Activated CD8-positive, alpha-beta T cell treated with anti-CD3 and anti-CD28 coated beads for 36 hours (primary cell): Measurements from ENCODE around the gene SLC1A5. TPM values are rescaled to one million over a fixed set of nuclear protein-coding genes. Genes with fewer than 3 reads are reported as not detected.

ENCODE experiments used
- ATAC-seq: fragments of 200-7000 bp; cut with Tn5 transposase; one replicate; pipeline ENCODE4 v1.10.0; 2021; ENCODE audit warnings: mild to moderate bottlenecking, moderate library complexity
- CTCF ChIA-PET: fragments of 350-600 bp; sonication (Branson Sonifier 250); formaldehyde crosslinking; loops from one replicate; lab custom pipeline; 2021; ENCODE audit warnings: antibody characterized with exemption; lab: Charles Lee
- POLR2A ChIA-PET: fragments of 350-600 bp; sonication (Branson Sonifier 250); formaldehyde crosslinking; loops from one replicate; lab custom pipeline; 2021; ENCODE audit warnings: antibody characterized with exemption; lab: Charles Lee
- DNase-seq: peaks from one replicate; pipeline ENCODE4 v3.0.0-alpha.2; 2020
- H3K27ac Mint-ChIP-seq: one replicate; pipeline ENCODE4 v1.8.0; 2021; ENCODE audit warnings: mild to moderate bottlenecking, mixed read lengths
- H3K27me3 Mint-ChIP-seq: one replicate; pipeline ENCODE4 v1.8.0; 2021; ENCODE audit warnings: mixed read lengths
- H3K36me3 Mint-ChIP-seq: one replicate; pipeline ENCODE4 v1.8.0; 2021; ENCODE audit warnings: low read depth, mixed read lengths
- H3K4me1 Mint-ChIP-seq: one replicate; pipeline ENCODE4 v1.8.0; 2021; ENCODE audit warnings: low read depth, mixed read lengths
- H3K4me3 Mint-ChIP-seq: one replicate; pipeline ENCODE4 v1.8.0; 2021; ENCODE audit warnings: mild to moderate bottlenecking, moderate library complexity, mixed read lengths
- H3K9me3 Mint-ChIP-seq: one replicate; pipeline ENCODE4 v1.8.0; 2021; ENCODE audit warnings: mixed read lengths
- CTCF ChIP-seq: fragments of 200-600 bp; IDR thresholded peaks from one replicate; pipeline ENCODE4 v1.8.0; 2022; ENCODE audit warnings: antibody characterized with exemption, mild to moderate bottlenecking
- intact Hi-C: fragments of 100-400 bp; cut with micrococcal nuclease; formaldehyde crosslinking; loops from one replicate; pipeline ENCODE4 v1.10.0; 2022
- total RNA-seq, 2 experiments: library from RNA; stranded (reverse); gene quantifications; one replicate each; pipeline ENCODE4 v1.2.3, GENCODE V29; 2021

Gene SLC1A5
- total RNA-seq, 2 experiments from 2014 or later = 235 TPM

GRCh38 chr19:46745030-46745429 lies 43.4 kb downstream of the SLC1A5 start:
- intact Hi-C loops = no loop called here
- POLR2A ChIA-PET = interaction anchor here (0.6 to 2.9 kb wide), 8 partner anchors 11 to 145 kb away, joined by 3 to 13 read pairs (median 4); no protein-coding TSS in a partner anchor
- H3K27me3 Mint-ChIP-seq = no peaks in the 10 kb centered on the region
- no peak for DNase-seq
- H3K27ac Mint-ChIP-seq = peak overlapping the region; percentile 88
- H3K4me1 Mint-ChIP-seq = peaks cover 59% of the 10 kb centered on the region
- H3K4me3 Mint-ChIP-seq = peak overlapping the region; percentile 91
- H3K36me3 Mint-ChIP-seq = peaks cover 12% of the 10 kb centered on the region
- ATAC-seq = no peak
- no peaks in the 10 kb centered on the region for H3K9me3 Mint-ChIP-seq
- no peak for TF ChIP-seq CTCF
- CTCF ChIA-PET = interaction anchor here (0.6 to 4.8 kb wide), 10 partner anchors 8 to 202 kb away, joined by 3 to 37 read pairs (median 6); no protein-coding TSS in a partner anchor

- Mint-ChIP-seq H3K27ac (peak overlapping the region; percentile 88), H3K4me3 (peak overlapping the region; percentile 91), H3K9me3 (no peaks in the 10 kb centered on the region), H3K27me3 (no peaks in the 10 kb centered on the region), H3K36me3 (peaks cover 15% of the 10 kb centered on the region), H3K4me1 (peaks cover 64% of the 10 kb centered on the region)
- ChIA-PET CTCF (interaction anchor here (0.6 to 4.8 kb wide), 8 partner anchors 9 to 201 kb away, joined by 3 to 37 read pairs (median 8); no protein-coding TSS in a partner anchor), POLR2A (interaction anchor here (0.6 to 2.9 kb wide), 6 partner anchors 10 to 143 kb away, joined by 3 to 13 read pairs (median 5); partner anchors contain the start of gene CALM3)
- intact Hi-C loops = no loop called here
- TF ChIP-seq CTCF = no peak
- no peak for ATAC-seq
- DNase-seq = no peak
Observed at GRCh38 chr19:46744005-46744691, 44.2 kb downstream of the SLC1A5 start.

GRCh38 chr19:46742926-46743480 lies 45.4 kb downstream of the SLC1A5 start:
- H3K9me3 Mint-ChIP-seq = no peaks in the 10 kb centered on the region
- H3K4me1 Mint-ChIP-seq = peaks cover 60% of the 10 kb centered on the region
- no peak for TF ChIP-seq CTCF
- ChIA-PET CTCF (interaction anchor here (2.7 to 4.8 kb wide), 3 partner anchors 10 to 15 kb away, joined by 11 to 37 read pairs (median 11); no protein-coding TSS in a partner anchor), POLR2A (interaction anchor here (0.9 to 2.9 kb wide), 5 partner anchors 12 to 142 kb away, joined by 3 to 13 read pairs (median 9); partner anchors contain the start of gene CALM3)
- no peaks in the 10 kb centered on the region for H3K27me3 Mint-ChIP-seq
- intact Hi-C loops = no loop called here
- peaks cover 20% of the 10 kb centered on the region for H3K36me3 Mint-ChIP-seq
- DNase-seq = no peak
- H3K4me3 Mint-ChIP-seq = no peak overlapping the region
- no peak for ATAC-seq
- H3K27ac Mint-ChIP-seq = no peak overlapping the region

GRCh38 chr19:46741447-46741846 lies 46.9 kb downstream of the SLC1A5 start:
- ChIA-PET CTCF (interaction anchor here (1.3 to 4.8 kb wide), 5 partner anchors 8 to 37 kb away, joined by 3 to 37 read pairs (median 4); no protein-coding TSS in a partner anchor), POLR2A (interaction anchor here (0.8 to 2.6 kb wide), 4 partner anchors 11 to 35 kb away, joined by 3 to 9 read pairs (median 4); no protein-coding TSS in a partner anchor)
- Mint-ChIP-seq H3K9me3 (no peaks in the 10 kb centered on the region), H3K36me3 (peaks cover 32% of the 10 kb centered on the region), H3K27ac (no peak overlapping the region), H3K4me1 (peaks cover 52% of the 10 kb centered on the region), H3K27me3 (no peaks in the 10 kb centered on the region), H3K4me3 (no peak overlapping the region)
- DNase-seq (no peak), ATAC-seq (no peak)
- TF ChIP-seq CTCF = no peak
- intact Hi-C loops = no loop called here
